Measurements from ENCODE around the gene DMKN. TPM values are rescaled to one million over a fixed set of nuclear protein-coding genes. Genes with fewer than 3 reads are reported as not detected.

DMKN gene
- total and polyA plus RNA-seq, 2 donors (not counting 1 experiment from before 2014, with no cell fraction given), result 2.8 to 14.2 TPM

DNA sequence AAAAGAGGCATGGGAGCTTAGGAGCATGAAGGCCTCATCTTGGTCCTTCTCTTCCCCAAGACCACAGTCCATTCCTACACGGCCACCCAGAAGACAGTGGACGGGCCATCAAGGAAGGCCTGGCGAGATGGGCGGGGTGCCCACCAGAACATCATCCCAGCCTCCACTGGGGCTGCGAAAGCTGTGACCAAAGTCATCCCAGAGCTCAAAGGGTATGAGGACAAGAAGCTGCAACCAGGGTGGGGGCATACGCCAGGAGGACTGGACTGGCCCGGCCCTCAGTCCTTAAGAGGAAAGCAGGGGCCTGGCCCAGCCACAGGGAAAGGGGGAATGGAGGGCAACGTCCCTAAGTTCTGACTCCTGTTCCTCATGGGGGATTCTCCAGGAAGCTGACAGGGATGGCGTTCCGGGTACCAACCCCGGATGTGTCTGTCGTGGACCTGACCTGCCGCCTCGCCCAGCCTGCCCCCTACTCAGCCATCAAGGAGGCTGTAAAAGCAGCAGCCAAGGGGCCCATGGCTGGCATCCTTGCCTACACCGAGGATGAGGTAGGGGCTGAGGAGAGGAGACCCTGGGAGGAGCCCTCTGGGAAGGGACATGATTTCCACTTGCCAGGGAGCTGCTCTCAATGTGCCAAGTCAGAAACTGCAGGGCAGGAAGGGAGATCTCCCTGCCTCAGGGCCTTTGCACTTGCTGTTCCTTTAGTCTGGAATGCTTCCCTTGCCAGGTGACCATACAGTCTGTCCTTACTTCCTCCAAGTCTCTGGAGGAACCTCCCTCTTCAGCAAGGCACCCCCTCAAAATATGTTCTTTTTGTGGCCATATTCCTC lies 30.0 kb upstream of the DMKN start:
- Histone ChIP-seq H3K79me2 (ENCODE audit: control insufficient read depth, insufficient read depth, low read length) (peaks cover 18% of the 10 kb centered on the region), H3K27me3 (ENCODE audit: control insufficient read depth, insufficient read depth, low read length) (no peaks in the 10 kb centered on the region), H3K4me1 (ENCODE audit: control insufficient read depth, extremely low read depth, insufficient read depth, low read length) (peaks cover 5% of the 10 kb centered on the region), H3K36me3 (ENCODE audit: control insufficient read depth, insufficient read depth, low read length) (peaks cover 1% of the 10 kb centered on the region), H3K4me3 (replicated peaks in 1 of 4; ENCODE audit: control extremely low read depth in 1 of 4, insufficient read depth in 1 of 4, low read depth in 3 of 4, low read length in 4 of 4) (peak overlapping the region in 2 of 4 experiments; percentile 8 to 91), H2AFZ (ENCODE audit: low read length) (no peak overlapping the region), H4K20me1 (ENCODE audit: control insufficient read depth, extremely low read depth, insufficient read depth, low read length) (no peaks in the 10 kb centered on the region), H3K9me3 (ENCODE audit: control insufficient read depth, insufficient read depth, low read depth, low read length) (no peaks in the 10 kb centered on the region), H3K4me2 (ENCODE audit: extremely low read depth, insufficient read depth, low read length) (no peak overlapping the region), H3K27ac (ENCODE audit: insufficient read depth, low read length) (no peak overlapping the region), H3K9ac (ENCODE audit: insufficient read depth, low read length) (no peak overlapping the region)
- no peak for DNase-seq (ENCODE audit: low read depth in 2 of 2)
- TF ChIP-seq, protein P1, sequence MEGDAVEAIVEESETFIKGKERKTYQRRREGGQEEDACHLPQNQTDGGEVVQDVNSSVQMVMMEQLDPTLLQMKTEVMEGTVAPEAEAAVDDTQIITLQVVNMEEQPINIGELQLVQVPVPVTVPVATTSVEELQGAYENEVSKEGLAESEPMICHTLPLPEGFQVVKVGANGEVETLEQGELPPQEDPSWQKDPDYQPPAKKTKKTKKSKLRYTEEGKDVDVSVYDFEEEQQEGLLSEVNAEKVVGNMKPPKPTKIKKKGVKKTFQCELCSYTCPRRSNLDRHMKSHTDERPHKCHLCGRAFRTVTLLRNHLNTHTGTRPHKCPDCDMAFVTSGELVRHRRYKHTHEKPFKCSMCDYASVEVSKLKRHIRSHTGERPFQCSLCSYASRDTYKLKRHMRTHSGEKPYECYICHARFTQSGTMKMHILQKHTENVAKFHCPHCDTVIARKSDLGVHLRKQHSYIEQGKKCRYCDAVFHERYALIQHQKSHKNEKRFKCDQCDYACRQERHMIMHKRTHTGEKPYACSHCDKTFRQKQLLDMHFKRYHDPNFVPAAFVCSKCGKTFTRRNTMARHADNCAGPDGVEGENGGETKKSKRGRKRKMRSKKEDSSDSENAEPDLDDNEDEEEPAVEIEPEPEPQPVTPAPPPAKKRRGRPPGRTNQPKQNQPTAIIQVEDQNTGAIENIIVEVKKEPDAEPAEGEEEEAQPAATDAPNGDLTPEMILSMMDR (conservative IDR thresholded peaks at IDR 0.05 in 1 of 2, IDR thresholded peaks at IDR 0.05 in 1 of 2; ENCODE audit: low read depth in 1 of 2, low read length in 2 of 2), result no peak
- no peak for TF ChIP-seq EZH2 (IDR thresholded peaks at IDR 0.05; ENCODE audit: low read length, missing control alignments)

DNA sequence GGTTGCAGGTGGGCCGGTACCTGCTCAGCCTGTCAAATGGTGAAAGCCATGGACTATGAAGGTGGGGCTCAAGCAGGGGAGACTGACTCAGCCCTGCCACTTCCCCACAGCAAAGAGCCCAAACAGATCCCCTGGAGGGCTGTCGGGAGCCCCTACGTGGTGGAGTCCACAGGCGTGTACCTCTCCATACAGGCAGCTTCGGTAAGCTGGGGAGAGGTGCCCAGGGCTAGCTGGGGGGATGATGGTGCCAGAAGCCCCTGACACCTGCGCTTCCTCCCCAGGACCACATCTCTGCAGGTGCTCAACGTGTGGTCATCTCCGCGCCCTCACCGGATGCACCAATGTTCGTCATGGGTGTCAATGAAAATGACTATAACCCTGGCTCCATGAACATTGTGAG lies 28.8 kb upstream of the DMKN start:
- TF ChIP-seq, protein P1 (conservative IDR thresholded peaks at IDR 0.05 in 1 of 2, IDR thresholded peaks at IDR 0.05 in 1 of 2; ENCODE audit: low read depth in 1 of 2, low read length in 2 of 2), result no peak
- no peak for TF ChIP-seq EZH2 (IDR thresholded peaks at IDR 0.05; ENCODE audit: low read length, missing control alignments)
- Histone ChIP-seq H3K36me3 (ENCODE audit: control insufficient read depth, insufficient read depth, low read length) (peaks cover 1% of the 10 kb centered on the region), H3K4me1 (ENCODE audit: control insufficient read depth, extremely low read depth, insufficient read depth, low read length) (peaks cover 5% of the 10 kb centered on the region), H3K27me3 (ENCODE audit: control insufficient read depth, insufficient read depth, low read length) (no peaks in the 10 kb centered on the region), H3K4me2 (ENCODE audit: extremely low read depth, insufficient read depth, low read length) (no peak overlapping the region), H3K4me3 (replicated peaks in 1 of 4; ENCODE audit: control extremely low read depth in 1 of 4, insufficient read depth in 1 of 4, low read depth in 3 of 4, low read length in 4 of 4) (no peak overlapping the region), H3K9ac (ENCODE audit: insufficient read depth, low read length) (no peak overlapping the region), H3K9me3 (ENCODE audit: control insufficient read depth, insufficient read depth, low read depth, low read length) (no peaks in the 10 kb centered on the region), H3K27ac (ENCODE audit: insufficient read depth, low read length) (no peak overlapping the region), H2AFZ (ENCODE audit: low read length) (no peak overlapping the region), H4K20me1 (ENCODE audit: control insufficient read depth, extremely low read depth, insufficient read depth, low read length) (no peaks in the 10 kb centered on the region), H3K79me2 (ENCODE audit: control insufficient read depth, insufficient read depth, low read length) (peaks cover 18% of the 10 kb centered on the region)
- no peak for DNase-seq (ENCODE audit: low read depth in 2 of 2)

DNA sequence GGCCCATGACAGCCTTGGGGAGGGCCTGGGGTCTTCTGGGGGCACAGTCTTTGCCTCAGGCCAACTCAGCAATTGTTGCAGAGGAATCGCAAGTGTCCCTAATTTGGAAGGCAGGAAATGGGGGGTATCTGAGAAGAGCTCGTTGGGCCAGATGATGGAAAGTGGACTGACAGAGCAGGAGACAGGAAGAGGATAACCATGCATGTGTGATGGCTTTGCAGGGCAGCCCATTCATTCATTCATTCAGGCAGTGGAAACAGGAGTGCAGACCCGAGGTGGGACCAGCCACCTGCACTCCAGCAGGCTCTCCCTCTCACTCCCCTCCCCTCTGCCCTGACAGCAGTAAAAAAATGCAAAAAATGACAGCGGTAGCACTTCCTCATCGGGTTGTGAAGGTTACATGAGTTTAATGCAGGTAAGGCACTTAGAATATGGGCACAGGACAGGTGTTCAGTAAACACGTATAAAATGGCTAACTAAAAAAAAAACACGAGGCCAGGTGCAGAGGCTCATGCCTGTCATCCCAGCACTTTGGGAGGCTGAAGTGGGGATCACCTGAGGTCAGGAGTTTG lies 27.0 kb upstream of the DMKN start:
- peaks cover 1% of the 10 kb centered on the region for H3K36me3 ChIP-seq (ENCODE audit: control insufficient read depth, insufficient read depth, low read length)
- peaks cover 2% of the 10 kb centered on the region for H3K4me1 ChIP-seq (ENCODE audit: control insufficient read depth, extremely low read depth, insufficient read depth, low read length)
- peaks cover 7% of the 10 kb centered on the region for H3K79me2 ChIP-seq (ENCODE audit: control insufficient read depth, insufficient read depth, low read length)
- no peak overlapping the region for H3K27ac ChIP-seq (ENCODE audit: insufficient read depth, low read length)
- no peak overlapping the region for H3K9ac ChIP-seq (ENCODE audit: insufficient read depth, low read length)
- no peaks in the 10 kb centered on the region for H4K20me1 ChIP-seq (ENCODE audit: control insufficient read depth, extremely low read depth, insufficient read depth, low read length)
- H3K4me2 ChIP-seq (ENCODE audit: extremely low read depth, insufficient read depth, low read length), result no peak overlapping the region
- H3K4me3 ChIP-seq (replicated peaks in 1 of 4; ENCODE audit: control extremely low read depth in 1 of 4, insufficient read depth in 1 of 4, low read depth in 3 of 4, low read length in 4 of 4), result no peak overlapping the region
- TF ChIP-seq, protein P1 (conservative IDR thresholded peaks at IDR 0.05 in 1 of 2, IDR thresholded peaks at IDR 0.05 in 1 of 2; ENCODE audit: low read depth in 1 of 2, low read length in 2 of 2), result no peak
- no peak for TF ChIP-seq EZH2 (IDR thresholded peaks at IDR 0.05; ENCODE audit: low read length, missing control alignments)
- no peak overlapping the region for H2AFZ ChIP-seq (ENCODE audit: low read length)
- no peaks in the 10 kb centered on the region for H3K9me3 ChIP-seq (ENCODE audit: control insufficient read depth, insufficient read depth, low read depth, low read length)
- no peak for DNase-seq (ENCODE audit: low read depth in 2 of 2)
- no peaks in the 10 kb centered on the region for H3K27me3 ChIP-seq (ENCODE audit: control insufficient read depth, insufficient read depth, low read length)
